NCI-H2029 (cell line): Measurements from ENCODE around the gene SLC24A5.

Source experiments
- DNase-seq: peaks from one replicate; lab custom pipeline; 2025; lab: John Stamatoyannopoulos, UW

Gene SLC24A5

GRCh38 chr15:48190932-48191573 lies 70.3 kb downstream of the SLC24A5 start:
- DNase-seq = peak; percentile 4

GRCh38 chr15:48191574-48192225 lies 70.9 kb downstream of the SLC24A5 start, which contains the start of gene CTXN2:
CTXN2 (plus strand) TSS chr15:48191665; CDS start chr15:48201301, 9,636 bp downstream.
- DNase-seq = peak; percentile 42
